VCaP (cell line): ENCODE measurements around the gene PPIA.
"Not testable (repeated sequence)": the region's sequence is repeated elsewhere in the genome, so short reads cannot be mapped to it uniquely, and the experiment has no call there.

Experiments
- H3K27ac ChIP-seq: fragments of 450-650 bp; 2 replicates; pipeline ENCODE4 v1.5.1; 2017
- TF ChIP-seq, protein P1 (sequence below): fragments of 450-650 bp; conservative IDR thresholded peaks from 2 replicates; pipeline ENCODE4 v1.5.1; 2017; ENCODE audit warnings: mild to moderate bottlenecking, moderate library complexity

Gene PPIA

DNA sequence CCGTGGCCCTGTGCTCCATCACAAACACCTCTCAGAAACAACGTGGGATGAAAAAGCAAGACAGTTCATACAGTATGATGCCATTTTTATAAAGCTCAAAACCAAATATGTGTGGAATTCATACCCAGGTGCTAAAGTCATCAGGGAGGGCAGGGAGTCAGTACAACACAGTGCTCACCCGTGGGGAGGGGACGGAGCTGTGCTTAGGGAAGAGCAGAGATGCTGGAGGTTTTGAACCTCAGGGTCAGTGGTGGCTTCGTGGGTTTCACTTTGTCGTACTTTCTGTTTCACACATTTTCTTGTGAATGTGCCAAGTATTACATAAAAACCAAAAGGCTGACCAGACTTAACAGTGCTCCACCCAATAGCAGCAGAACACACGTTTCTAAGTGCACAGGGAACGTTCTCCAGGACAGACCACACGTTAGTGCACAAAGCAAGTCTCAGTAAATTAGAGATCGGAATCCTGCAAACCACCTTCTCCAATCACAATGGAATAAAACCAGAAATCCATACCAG lies 26.6 kb upstream of the PPIA start:
- H3K27ac ChIP-seq = no peak overlapping the region
- TF ChIP-seq, protein P1, sequence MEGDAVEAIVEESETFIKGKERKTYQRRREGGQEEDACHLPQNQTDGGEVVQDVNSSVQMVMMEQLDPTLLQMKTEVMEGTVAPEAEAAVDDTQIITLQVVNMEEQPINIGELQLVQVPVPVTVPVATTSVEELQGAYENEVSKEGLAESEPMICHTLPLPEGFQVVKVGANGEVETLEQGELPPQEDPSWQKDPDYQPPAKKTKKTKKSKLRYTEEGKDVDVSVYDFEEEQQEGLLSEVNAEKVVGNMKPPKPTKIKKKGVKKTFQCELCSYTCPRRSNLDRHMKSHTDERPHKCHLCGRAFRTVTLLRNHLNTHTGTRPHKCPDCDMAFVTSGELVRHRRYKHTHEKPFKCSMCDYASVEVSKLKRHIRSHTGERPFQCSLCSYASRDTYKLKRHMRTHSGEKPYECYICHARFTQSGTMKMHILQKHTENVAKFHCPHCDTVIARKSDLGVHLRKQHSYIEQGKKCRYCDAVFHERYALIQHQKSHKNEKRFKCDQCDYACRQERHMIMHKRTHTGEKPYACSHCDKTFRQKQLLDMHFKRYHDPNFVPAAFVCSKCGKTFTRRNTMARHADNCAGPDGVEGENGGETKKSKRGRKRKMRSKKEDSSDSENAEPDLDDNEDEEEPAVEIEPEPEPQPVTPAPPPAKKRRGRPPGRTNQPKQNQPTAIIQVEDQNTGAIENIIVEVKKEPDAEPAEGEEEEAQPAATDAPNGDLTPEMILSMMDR = no peak

DNA sequence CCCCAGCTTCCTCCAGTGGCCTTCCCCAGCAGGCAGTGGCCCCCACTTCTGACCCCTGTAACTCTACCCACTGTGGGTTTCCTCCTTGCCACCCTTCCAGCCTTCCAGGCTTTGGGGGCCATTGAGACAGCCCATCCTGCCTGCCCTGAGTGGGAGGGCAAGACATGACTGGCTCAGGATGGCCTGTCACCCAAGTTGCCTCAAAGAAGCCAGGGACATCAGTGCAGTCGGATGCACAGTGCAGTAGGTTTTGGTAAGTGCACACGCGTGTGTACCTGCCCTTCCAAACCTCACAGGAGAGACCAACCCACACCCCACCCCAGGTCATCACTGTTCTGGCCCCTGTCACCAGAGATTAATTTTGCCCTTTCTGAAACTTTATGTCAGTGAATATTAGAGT lies 25.1 kb upstream of the PPIA start:
- H3K27ac ChIP-seq = no peak overlapping the region
- TF ChIP-seq, protein P1 = no peak

DNA sequence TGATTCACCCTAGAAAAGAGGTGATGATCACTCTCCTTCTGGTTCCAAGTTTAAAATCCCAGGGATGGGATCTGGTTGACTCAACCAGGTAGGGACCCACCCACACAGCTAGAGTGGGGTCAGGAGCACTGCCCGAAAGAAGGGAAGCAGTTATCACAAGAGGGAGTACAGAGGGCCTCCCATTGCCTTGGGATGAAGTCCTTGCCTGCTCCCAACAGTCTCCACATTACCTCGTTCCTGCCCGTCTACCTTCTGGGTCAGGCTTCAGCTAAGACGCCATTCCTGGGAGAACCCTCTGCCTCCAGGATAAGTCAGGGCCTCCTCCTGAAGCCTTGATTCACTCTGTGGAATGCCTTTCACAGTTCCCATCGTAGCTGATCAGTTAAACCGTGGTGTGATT lies 24.0 kb upstream of the PPIA start:
- H3K27ac ChIP-seq = no peak overlapping the region
- TF ChIP-seq, protein P1 = no peak

DNA sequence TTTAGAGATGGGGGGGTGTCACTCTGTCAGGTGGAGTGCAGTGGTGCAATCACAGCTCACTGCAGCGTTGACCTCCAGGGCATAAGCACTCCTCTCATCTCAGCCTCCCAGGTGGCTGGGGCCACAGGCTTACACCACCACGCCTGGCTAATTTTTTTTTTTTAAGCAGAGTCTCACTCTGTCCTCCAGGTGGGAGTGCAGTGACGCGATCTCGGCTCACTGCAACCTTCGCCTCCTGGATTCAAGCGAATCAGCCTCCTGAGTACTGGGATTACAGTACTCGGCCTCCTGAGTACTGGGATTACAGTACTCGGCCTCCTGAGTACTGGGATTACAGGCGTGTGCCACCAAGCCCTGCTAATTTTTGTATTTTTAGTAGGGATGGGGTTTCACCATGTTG lies 23.6 kb upstream of the PPIA start:
- H3K27ac ChIP-seq = no peak overlapping the region
- TF ChIP-seq, protein P1 = no peak

DNA sequence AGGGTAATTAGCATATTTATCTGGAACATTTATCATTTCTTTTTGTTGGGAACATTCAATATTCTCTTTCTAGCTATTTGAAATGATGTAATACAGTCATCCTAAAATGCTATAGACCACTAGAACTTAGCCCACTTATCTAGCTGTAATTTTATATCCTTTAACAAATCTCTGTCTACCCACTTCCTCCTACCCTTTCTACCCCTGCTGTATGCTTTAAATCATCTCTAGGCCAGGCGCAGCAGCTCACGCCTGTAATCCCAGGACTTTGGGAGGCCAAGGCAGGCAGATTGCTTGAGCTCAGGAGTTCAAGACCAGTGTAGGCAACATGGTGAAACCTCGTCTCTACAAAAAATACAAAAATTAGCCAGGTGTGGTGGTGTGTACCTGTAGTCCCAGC lies 22.0 kb upstream of the PPIA start:
- H3K27ac ChIP-seq = not testable (repeated sequence)

DNA sequence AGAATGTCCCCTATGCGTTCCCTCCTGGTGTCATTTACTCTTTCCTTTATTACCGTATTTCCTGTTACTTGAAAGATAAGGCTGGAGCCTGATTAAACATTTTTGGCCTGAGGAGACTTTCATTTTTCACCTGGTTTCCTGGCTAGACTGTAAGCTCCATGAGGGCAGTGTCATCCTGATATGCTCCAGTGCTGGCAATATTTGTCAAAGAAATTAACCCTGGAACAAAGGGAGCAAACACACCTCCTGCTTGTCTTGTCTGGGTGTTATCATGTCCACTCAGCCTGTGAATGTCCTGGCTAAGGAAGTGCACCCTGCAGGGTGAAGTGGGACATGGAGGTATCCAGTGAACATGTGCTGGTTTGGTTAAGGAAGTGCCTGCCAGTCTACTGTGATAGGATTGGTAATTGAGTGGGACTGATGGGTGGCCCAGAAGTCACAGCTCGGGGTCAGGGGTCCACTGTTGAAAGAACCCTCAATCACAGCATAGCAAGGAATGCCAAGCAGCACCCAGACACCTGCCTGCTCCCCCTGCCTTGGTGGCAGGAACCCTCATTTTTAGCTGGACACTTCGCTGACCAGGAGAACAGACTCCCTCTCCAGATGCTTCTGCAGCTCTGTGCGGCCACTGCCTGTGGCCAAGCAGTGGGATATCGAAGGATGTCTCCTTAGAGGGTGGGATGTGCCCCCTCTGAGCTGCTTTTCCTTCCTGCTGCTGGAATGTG lies 20.9 kb upstream of the PPIA start:
- H3K27ac ChIP-seq = peak overlapping the region; percentile 32; the same call in 1 of the 2 replicates
- TF ChIP-seq, protein P1 = no peak

DNA sequence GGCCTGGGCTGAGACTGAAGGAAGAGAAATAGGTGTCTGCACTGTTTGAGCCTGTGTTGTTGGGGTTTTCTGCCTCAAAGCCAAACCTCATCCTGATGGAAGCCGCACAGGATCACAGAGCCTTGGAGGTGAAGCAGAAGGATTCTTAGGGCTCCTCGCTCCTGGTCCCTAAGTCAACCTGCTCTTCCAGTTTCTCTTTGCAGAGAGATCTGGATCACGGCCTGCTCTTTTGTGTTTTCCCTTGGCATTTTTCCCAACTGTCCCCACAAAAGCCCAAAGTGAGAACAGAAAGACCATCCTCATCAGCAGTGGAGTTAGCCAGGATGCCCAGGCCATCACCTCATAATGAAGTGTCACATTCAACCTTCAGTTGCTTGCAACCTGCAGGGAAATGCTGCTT lies 20.3 kb upstream of the PPIA start:
- TF ChIP-seq, protein P1 = no peak
- peak overlapping the region; percentile 32; the same call in 1 of the 2 replicates for H3K27ac ChIP-seq

DNA sequence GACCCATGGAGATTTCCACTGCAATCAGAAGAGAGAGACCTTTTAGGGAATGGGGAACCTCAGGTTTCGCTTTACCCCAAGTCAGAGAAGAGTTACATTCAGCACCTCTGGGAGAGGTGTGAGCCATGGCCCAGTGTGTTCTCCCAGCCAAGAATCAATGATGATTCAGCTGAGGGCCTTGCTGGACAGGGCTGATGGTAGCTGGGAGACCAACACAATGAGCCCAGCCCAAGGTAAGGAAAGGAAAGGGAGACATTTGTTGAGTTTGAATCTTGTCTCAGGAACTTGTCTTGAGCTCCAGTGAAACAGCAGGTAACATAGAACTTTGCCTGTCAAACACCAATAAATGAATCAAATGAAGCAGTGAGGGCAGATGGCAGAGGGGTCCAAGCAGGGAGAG lies 14.0 kb upstream of the PPIA start:
- TF ChIP-seq, protein P1 = no peak
- H3K27ac ChIP-seq = no peak overlapping the region
